RPMI8226 (cell line): ENCODE results near the gene FIGLA.
"Not testable (repeated sequence)": the region's sequence is repeated elsewhere in the genome, so short reads cannot be mapped to it uniquely, and the experiment has no call there.

Source experiments
- DNase-seq: peaks from one replicate; pipeline ENCODE4 v3.0.0-alpha.2; 2015

Gene FIGLA

GRCh38 chr2:70743677-70744076 is 46.8 kb downstream of the FIGLA start:
- DNase-seq, result no peak

GRCh38 chr2:70743068-70743467 is 47.4 kb downstream of the FIGLA start:
- no peak for DNase-seq

- DNase-seq, result not testable (repeated sequence)
Observed at GRCh38 chr2:70739492-70739891, 51.0 kb downstream of the FIGLA start.

- no peak for DNase-seq
Observed at GRCh38 chr2:70738159-70738558, 52.3 kb downstream of the FIGLA start.

GRCh38 chr2:70735071-70735470 is 55.4 kb downstream of the FIGLA start:
- DNase-seq, result no peak

- DNase-seq, result no peak
Observed at GRCh38 chr2:70733646-70734180, 56.7 kb downstream of the FIGLA start.

GRCh38 chr2:70732766-70733645 is 57.4 kb downstream of the FIGLA start:
- DNase-seq, result no peak

GRCh38 chr2:70730730-70731129 is 59.7 kb downstream of the FIGLA start:
- no peak for DNase-seq

GRCh38 chr2:70729647-70730046 is 60.8 kb downstream of the FIGLA start:
- DNase-seq, result no peak

GRCh38 chr2:70728128-70728527 is 62.3 kb downstream of the FIGLA start:
- no peak for DNase-seq
